Osteocyte (in vitro differentiated cells): ENCODE data around the gene ANTKMT. TPM values are rescaled to one million over a fixed set of nuclear protein-coding genes. Genes with fewer than 3 reads are reported as not detected.
A peak's percentile ranks its signal among the peaks of the same experiment; 100 is the strongest.

Source experiments
- DNase-seq: peaks from one replicate; pipeline ENCODE4 v3.0.0; 2021; ENCODE audit warnings: mixed read lengths; ENCODE audit not compliant: unreplicated experiment; ENCODE audit errors: extremely low spot score
- H3K27ac Mint-ChIP-seq: one replicate; pipeline ENCODE4 v1.8.0; 2021; ENCODE audit warnings: mild to moderate bottlenecking, mixed read lengths; ENCODE audit not compliant: unreplicated experiment
- H3K27me3 Mint-ChIP-seq: one replicate; pipeline ENCODE4 v1.8.0; 2021; ENCODE audit warnings: mixed read lengths; ENCODE audit not compliant: unreplicated experiment
- H3K36me3 Mint-ChIP-seq: one replicate; pipeline ENCODE4 v1.8.0; 2021; ENCODE audit warnings: mixed read lengths; ENCODE audit not compliant: unreplicated experiment
- H3K4me1 Mint-ChIP-seq: one replicate; pipeline ENCODE4 v1.8.0; 2021; ENCODE audit warnings: mixed read lengths; ENCODE audit not compliant: unreplicated experiment
- H3K4me3 Mint-ChIP-seq: one replicate; pipeline ENCODE4 v1.8.0; 2021; ENCODE audit warnings: mild to moderate bottlenecking, moderate library complexity, mixed read lengths; ENCODE audit not compliant: unreplicated experiment
- H3K9me3 Mint-ChIP-seq: one replicate; pipeline ENCODE4 v1.8.0; 2021; ENCODE audit warnings: mixed read lengths; ENCODE audit not compliant: unreplicated experiment
- total RNA-seq: library from RNA; stranded (reverse); gene quantifications from 2 replicates; pipeline ENCODE4 v1.2.1, GENCODE V29; 2021
- TF ChIP-seq, protein P1 (sequence below): fragments of 200-600 bp; sonication (generic); IDR thresholded peaks from 2 replicates; pipeline ENCODE4 v1.5.0; 2021; ENCODE audit warnings: antibody characterized with exemption, mild to moderate bottlenecking, moderate library complexity

The ANTKMT gene
- total RNA-seq, 1 donor from 2014 or later: 41.7 TPM

DNA sequence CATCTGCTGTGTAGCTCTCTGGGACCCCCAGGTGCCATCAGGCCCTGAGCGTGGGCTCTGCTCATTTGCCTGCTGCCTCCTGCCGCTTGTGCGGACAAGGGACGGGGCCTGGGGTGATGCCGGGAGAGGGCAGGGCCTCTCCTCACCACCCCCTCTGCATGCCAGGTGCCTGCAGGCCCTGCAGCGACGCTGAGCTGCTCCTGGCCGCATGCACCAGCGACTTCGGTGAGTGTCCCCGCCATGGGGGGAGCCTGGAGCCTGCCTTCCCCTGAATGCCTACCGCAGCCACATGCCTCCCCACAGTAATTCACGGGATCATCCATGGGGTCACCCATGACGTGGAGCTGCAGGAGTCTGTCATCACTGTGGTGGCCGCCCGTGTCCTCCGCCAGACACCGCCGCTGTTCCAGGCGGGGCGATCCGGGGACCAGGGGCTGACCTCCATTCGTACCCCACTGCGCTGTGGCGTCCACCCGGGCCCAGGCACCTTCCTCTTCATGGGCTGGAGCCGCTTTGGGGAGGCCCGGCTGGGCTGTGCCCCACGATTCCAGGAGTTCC, 4.1 kb upstream of the ANTKMT start:
- no peaks in the 10 kb centered on the region for H3K36me3 Mint-ChIP-seq
- TF ChIP-seq, protein P1, sequence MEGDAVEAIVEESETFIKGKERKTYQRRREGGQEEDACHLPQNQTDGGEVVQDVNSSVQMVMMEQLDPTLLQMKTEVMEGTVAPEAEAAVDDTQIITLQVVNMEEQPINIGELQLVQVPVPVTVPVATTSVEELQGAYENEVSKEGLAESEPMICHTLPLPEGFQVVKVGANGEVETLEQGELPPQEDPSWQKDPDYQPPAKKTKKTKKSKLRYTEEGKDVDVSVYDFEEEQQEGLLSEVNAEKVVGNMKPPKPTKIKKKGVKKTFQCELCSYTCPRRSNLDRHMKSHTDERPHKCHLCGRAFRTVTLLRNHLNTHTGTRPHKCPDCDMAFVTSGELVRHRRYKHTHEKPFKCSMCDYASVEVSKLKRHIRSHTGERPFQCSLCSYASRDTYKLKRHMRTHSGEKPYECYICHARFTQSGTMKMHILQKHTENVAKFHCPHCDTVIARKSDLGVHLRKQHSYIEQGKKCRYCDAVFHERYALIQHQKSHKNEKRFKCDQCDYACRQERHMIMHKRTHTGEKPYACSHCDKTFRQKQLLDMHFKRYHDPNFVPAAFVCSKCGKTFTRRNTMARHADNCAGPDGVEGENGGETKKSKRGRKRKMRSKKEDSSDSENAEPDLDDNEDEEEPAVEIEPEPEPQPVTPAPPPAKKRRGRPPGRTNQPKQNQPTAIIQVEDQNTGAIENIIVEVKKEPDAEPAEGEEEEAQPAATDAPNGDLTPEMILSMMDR: no peak
- H3K4me3 Mint-ChIP-seq: peak overlapping the region; percentile 67
- no peaks in the 10 kb centered on the region for H3K9me3 Mint-ChIP-seq
- H3K4me1 Mint-ChIP-seq: peaks cover 32% of the 10 kb centered on the region
- no peaks in the 10 kb centered on the region for H3K27me3 Mint-ChIP-seq
- H3K27ac Mint-ChIP-seq: no peak overlapping the region
- DNase-seq: no peak

DNA sequence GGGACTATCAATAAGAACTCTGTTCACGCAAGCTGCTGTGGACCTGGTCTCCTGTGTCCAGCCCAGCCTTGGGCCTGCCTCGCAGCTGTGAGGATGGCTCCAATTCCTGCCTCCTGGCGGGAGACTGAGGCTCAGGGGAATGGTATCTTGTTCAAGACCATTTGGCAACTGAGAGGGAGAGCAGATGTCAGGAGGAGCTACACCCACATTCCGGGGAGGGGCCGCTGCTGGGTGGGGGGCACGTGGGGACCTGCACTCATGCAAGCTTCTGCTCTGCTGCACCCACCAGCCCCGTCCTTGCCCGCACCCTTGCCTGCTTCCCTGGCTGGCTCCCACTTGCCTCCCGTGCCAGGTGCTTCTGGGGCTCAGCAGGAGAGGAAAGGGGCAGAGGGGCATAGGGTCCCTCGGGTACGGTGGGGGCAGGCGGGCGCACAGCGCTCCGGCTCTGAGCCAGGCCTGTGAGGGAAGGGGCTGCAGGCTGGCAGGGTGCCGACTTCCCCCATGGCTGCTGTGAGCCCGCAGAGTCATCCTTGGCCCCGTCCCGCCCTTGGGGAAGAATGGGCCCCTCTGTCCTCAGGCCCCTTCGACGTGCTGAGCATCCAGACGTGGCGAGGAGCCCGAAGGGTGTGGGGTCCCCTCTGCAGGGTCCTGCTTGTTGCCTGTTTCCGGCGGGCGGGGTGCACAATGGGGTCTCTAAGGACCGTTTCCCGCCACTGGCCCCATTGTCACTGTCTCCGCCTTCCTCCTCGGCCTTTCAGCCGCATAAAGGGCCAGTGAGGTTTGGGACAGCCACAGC, 3.3 kb upstream of the ANTKMT start:
- H3K4me1 Mint-ChIP-seq: peaks cover 32% of the 10 kb centered on the region
- no peak for DNase-seq
- H3K4me3 Mint-ChIP-seq: no peak overlapping the region
- TF ChIP-seq, protein P1: no peak
- no peaks in the 10 kb centered on the region for H3K36me3 Mint-ChIP-seq
- H3K27me3 Mint-ChIP-seq: no peaks in the 10 kb centered on the region
- H3K9me3 Mint-ChIP-seq: no peaks in the 10 kb centered on the region
- H3K27ac Mint-ChIP-seq: no peak overlapping the region

DNA sequence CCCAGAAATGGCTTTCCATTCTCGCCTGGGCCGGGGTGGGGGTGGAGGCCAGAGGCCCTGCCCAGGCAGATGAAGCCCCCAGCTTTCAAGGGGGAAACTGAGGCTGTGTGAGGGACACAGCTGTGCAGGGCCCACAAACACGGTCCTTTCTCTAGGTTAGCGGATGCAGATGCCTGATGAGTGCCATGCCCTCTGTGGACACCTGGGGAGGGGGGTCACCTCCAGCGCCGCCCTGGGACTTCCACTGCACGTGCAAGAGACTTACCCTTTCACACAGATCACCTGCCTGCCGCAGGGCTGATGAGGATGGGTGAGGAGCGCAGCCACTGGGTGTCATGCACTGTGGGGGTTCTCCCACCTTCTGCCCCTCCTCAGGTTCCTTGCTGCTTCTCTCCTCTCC, 2.6 kb upstream of the ANTKMT start:
- no peak for DNase-seq
- TF ChIP-seq, protein P1: no peak
- H3K4me1 Mint-ChIP-seq: peaks cover 30% of the 10 kb centered on the region
- no peak overlapping the region for H3K4me3 Mint-ChIP-seq
- no peaks in the 10 kb centered on the region for H3K9me3 Mint-ChIP-seq
- H3K36me3 Mint-ChIP-seq: no peaks in the 10 kb centered on the region
- no peaks in the 10 kb centered on the region for H3K27me3 Mint-ChIP-seq
- H3K27ac Mint-ChIP-seq: no peak overlapping the region

DNA sequence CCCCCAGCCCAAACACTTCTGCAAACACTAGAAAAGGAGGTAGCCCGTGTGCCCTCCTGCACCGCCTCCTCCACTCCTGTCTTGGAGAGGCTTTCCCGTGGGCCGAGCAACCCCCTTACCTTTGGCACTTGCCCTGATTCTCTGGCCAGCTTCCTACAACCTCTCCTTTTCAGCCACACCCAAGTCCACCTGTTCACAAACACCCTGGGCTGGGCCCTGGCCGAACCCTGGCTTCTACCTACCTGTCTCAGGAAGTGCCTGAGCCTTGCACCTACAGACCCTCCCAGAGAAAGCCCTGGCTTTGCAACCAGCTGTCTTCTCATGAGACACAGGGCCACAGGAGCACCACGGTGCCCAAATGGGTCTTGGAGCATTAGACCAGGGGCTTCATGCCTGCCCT, 2.0 kb upstream of the ANTKMT start:
- no peak for DNase-seq
- Mint-ChIP-seq H3K27me3 (no peaks in the 10 kb centered on the region), H3K27ac (no peak overlapping the region), H3K4me3 (no peak overlapping the region), H3K4me1 (peaks cover 27% of the 10 kb centered on the region), H3K36me3 (no peaks in the 10 kb centered on the region), H3K9me3 (no peaks in the 10 kb centered on the region)
- TF ChIP-seq, protein P1: no peak

DNA sequence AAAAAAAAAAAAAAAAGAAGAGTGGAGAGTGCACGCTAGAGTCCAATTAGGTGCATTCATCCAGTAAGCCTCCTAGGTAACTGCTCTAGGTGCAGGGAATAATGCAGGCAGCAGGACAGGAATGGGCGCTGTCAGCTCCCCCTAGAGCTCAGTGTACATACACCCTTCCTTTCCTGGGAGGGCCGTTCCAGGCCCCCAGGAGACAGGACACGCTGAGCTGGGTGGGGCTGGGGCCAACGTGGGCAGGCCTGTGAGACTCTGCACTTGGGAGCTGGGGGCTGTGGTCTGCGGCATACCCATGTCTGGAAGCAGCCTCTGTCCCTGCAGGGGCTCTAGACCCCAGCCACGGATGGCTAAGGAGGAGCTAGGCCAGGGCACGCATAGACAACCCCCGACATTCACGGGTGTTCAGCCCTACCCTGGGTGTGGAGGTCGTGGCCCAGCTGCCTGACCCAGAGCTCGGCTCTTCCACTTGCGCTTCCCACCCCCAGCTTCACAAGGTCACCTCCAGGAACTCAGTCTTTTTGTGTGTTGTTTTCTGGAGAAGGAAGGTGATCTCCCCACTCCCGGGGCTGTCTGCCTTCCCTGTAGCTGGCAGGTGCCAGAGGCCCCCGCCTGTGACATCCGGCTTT, 1.0 kb upstream of the ANTKMT start:
- no peaks in the 10 kb centered on the region for H3K36me3 Mint-ChIP-seq
- H3K4me1 Mint-ChIP-seq: peaks cover 22% of the 10 kb centered on the region
- TF ChIP-seq, protein P1: peak; percentile 19
- peak overlapping the region; percentile 79 for H3K4me3 Mint-ChIP-seq
- no peaks in the 10 kb centered on the region for H3K9me3 Mint-ChIP-seq
- peak overlapping the region; percentile 75 for H3K27ac Mint-ChIP-seq
- no peak for DNase-seq
- no peaks in the 10 kb centered on the region for H3K27me3 Mint-ChIP-seq
